Spleen (tissue), 7 donors: Measurements from ENCODE around the gene TMOD2.

Experiments used
- CTCF ChIP-seq, 11 experiments: fragments of 200-600 bp in 7 of 11; fragments of 450-650 bp in 4 of 11; sonication (generic) in 4 of 11; IDR thresholded peaks in 8 of 11; conservative IDR thresholded peaks in 3 of 11; 1 replicate in 7 of 11; 2 replicates in 4 of 11; pipeline versions ENCODE4 v1.4.0 to v1.8.0; 2016 to 2021; ENCODE audit warnings: antibody characterized with exemption in 11 of 11, inconsistent platforms in 4 of 11, mild to moderate bottlenecking in 1 of 11
- POLR2A ChIP-seq, 3 donors: fragments of 450-650 bp; IDR thresholded peaks; one replicate each; pipeline ENCODE4 v1.5.1; 2017; ENCODE audit warnings: antibody characterized with exemption in 3 of 3, mild to moderate bottlenecking in 1 of 3
- POLR2AphosphoS5 ChIP-seq, 3 donors: sonication (generic); formaldehyde crosslinking; IDR thresholded peaks; one replicate each; pipeline ENCODE4 v1.5.1; 2017; ENCODE audit warnings: antibody characterized with exemption in 3 of 3
- donor health status: DM: no; HTN: no; CAD: no; lungs with moderate emphysema.
- donor health status: DM: no; HTN: no; CAD: no.
- donor health status: DM: no; HTN: no; CAD: no.

- no peak for TF ChIP-seq CTCF (IDR thresholded peaks at IDR 0.05 in 8 of 11, conservative IDR thresholded peaks at IDR 0.05 in 3 of 11)
- no peak for TF ChIP-seq POLR2AphosphoS5 (IDR thresholded peaks at IDR 0.05)
- no peak for TF ChIP-seq POLR2A (IDR thresholded peaks at IDR 0.05)
These were observed 104.2 kb downstream of the TMOD2 start for GRCh38 chr15:51855612-51856011.
